Adipocyte (in vitro differentiated cells): ENCODE results near the gene SLC30A7.
"Not testable (repeated sequence)": the region's sequence is repeated elsewhere in the genome, so short reads cannot be mapped to it uniquely, and the experiment has no call there.

Source experiments
- DNase-seq: peaks from one replicate; pipeline ENCODE4 v3.0.0-alpha.2; 2015; ENCODE audit warnings: low read depth
- H3K27me3 ChIP-seq: replicated peaks from 2 replicates; pipeline ENCODE4 v1.7.0; 2013; ENCODE audit warnings: mild to moderate bottlenecking, low read length, moderate library complexity; ENCODE audit not compliant: control insufficient read depth, insufficient read depth
- H3K36me3 ChIP-seq: 2 replicates; pipeline ENCODE4 v1.7.0; 2013; ENCODE audit warnings: low read length, mild to moderate bottlenecking, moderate library complexity; ENCODE audit not compliant: control insufficient read depth, insufficient read depth, severe bottlenecking
- H3K4me1 ChIP-seq: 2 replicates; pipeline ENCODE4 v1.7.0; 2013; ENCODE audit warnings: mild to moderate bottlenecking, low read length, moderate library complexity; ENCODE audit not compliant: control insufficient read depth, insufficient read depth
- H3K4me3 ChIP-seq: 2 replicates; pipeline ENCODE4 v1.7.0; 2013; ENCODE audit warnings: mild to moderate bottlenecking, low read length, moderate library complexity
- H3K9ac ChIP-seq: 2 replicates; pipeline ENCODE4 v1.7.0; 2013; ENCODE audit warnings: mild to moderate bottlenecking, low read length, moderate library complexity
- H3K9me3 ChIP-seq: 2 replicates; pipeline ENCODE4 v1.7.0; 2013; ENCODE audit warnings: mild to moderate bottlenecking, low read length, moderate library complexity; ENCODE audit not compliant: control insufficient read depth

Gene SLC30A7

DNA sequence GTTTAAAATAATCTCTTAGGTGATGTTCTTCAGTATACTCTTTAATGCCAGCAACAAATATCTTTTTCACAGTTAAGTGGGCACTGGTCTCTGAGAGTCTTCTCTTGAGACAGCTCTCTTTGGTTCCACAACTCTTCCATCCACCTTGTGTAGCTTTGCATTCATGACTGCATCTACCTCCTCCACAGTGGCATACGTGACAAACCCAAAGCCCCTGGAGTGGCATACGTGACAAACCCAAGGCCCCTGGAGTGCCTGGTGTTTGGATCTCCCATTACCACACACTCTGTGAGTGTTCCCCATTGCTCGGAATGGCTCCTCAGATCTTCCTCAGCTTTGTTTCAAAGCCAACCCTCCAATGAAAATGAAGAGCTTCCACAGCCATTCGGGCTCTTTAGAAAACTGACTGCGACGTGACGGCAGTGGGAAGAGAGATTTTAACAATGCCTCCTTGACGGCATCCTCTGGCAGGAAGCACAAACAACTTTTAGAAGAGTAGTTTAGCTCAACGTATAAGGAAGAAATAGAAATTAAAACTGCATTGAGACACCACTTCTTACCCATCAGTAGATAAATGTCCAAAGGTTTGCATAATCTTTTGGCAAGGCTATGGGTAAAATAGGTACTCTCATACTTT lies 45.8 kb downstream of the SLC30A7 start:
- H3K9me3 ChIP-seq, result no peaks in the 10 kb centered on the region
- H3K4me1 ChIP-seq, result peaks cover 9% of the 10 kb centered on the region
- no peak for DNase-seq
- H3K36me3 ChIP-seq, result peaks cover 41% of the 10 kb centered on the region
- no peaks in the 10 kb centered on the region for H3K27me3 ChIP-seq
- H3K9ac ChIP-seq, result no peak overlapping the region
- no peak overlapping the region for H3K4me3 ChIP-seq

DNA sequence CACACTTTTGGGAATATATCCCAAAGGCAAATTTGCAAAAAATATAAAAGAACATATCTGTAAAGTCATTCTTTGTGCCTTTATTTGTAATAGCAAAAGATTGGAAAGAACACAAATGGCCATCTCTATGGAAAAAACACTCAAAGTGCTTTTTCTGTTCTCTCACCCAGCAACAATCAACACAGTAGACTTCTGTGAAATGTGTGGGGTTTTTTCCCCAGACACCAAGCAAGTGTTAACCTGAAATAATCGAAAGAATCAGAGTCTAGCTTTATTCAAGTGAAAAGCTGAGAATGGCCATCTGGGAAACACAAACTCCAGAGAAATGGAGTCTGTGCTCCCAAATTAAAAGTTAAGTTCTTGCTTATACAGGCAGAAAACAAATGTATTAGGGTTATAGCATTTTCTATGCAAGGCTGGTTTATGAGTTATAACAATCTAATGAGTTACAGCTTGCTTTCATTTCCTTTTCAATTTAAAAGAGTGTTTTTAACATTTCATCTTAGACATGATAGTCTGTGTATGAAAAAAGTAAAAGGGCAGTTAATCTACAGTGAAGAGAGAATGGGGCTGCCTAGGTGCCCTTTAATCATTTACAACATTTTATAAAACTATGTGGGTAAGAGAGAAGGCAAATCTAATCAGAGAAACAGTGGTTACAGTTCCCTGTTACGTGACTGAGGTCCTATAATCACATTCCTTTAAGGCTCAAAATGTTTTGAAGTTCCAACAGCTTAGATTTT lies 46.6 kb downstream of the SLC30A7 start:
- peaks cover 33% of the 10 kb centered on the region for H3K36me3 ChIP-seq
- DNase-seq, result no peak
- no peaks in the 10 kb centered on the region for H3K9me3 ChIP-seq
- no peak overlapping the region for H3K4me3 ChIP-seq
- H3K27me3 ChIP-seq, result no peaks in the 10 kb centered on the region
- H3K4me1 ChIP-seq, result peaks cover 9% of the 10 kb centered on the region
- no peak overlapping the region for H3K9ac ChIP-seq

DNA sequence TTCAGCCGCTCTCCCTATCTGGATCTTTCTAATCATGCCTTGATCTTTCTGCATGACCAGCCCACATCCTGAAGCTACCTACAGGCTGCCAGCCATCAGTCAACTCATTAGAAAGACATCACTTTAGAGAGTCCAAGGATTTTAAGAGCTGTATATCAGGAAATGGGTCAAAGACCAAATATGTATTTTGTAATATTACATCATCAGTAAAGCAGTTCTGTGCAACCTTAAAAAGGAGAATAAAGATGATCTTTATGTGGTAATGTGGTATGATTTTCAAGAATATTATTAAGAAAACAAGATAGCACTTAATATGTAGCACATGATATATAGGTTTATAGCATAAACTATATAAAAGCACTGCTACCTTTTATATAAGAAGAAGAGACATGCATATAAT lies 47.6 kb downstream of the SLC30A7 start:
- Histone ChIP-seq H3K4me1 (peaks cover 9% of the 10 kb centered on the region), H3K9ac (no peak overlapping the region), H3K4me3 (no peak overlapping the region), H3K36me3 (peaks cover 24% of the 10 kb centered on the region), H3K9me3 (peaks cover 2% of the 10 kb centered on the region), H3K27me3 (no peaks in the 10 kb centered on the region)
- peak; percentile 18 for DNase-seq

GRCh38 chr1:100946064-100946463 lies 50.2 kb downstream of the SLC30A7 start:
- H3K9me3 ChIP-seq, H3K27me3 ChIP-seq, DNase-seq, H3K36me3 ChIP-seq, H3K9ac ChIP-seq, H3K4me3 ChIP-seq: not testable (repeated sequence)
- H3K4me1 ChIP-seq, result peaks cover 18% of the 10 kb centered on the region

DNA sequence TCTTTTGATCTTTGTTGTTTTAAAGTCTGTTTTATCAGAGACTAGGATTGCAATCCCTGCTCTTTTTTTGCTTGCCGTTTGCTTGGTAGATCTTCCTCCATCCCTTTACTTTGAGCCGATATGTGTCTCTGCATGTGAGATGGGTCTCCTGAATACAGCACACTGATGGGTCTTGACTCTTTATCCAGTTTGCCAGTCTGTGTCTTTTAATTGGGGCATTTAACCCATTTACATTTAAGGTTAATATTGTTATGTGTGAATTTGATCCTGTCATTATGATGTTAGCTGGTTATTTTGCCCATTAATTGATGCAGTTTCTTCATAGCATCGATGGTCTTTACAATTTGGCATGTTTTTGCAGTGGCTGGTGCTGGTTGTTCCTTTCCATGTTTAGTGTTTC lies 51.9 kb downstream of the SLC30A7 start:
- DNase-seq, H3K4me3 ChIP-seq, H3K9me3 ChIP-seq, H3K27me3 ChIP-seq, H3K9ac ChIP-seq: not testable (repeated sequence)
- Histone ChIP-seq H3K4me1 (peaks cover 18% of the 10 kb centered on the region), H3K36me3 (peaks cover 14% of the 10 kb centered on the region)

DNA sequence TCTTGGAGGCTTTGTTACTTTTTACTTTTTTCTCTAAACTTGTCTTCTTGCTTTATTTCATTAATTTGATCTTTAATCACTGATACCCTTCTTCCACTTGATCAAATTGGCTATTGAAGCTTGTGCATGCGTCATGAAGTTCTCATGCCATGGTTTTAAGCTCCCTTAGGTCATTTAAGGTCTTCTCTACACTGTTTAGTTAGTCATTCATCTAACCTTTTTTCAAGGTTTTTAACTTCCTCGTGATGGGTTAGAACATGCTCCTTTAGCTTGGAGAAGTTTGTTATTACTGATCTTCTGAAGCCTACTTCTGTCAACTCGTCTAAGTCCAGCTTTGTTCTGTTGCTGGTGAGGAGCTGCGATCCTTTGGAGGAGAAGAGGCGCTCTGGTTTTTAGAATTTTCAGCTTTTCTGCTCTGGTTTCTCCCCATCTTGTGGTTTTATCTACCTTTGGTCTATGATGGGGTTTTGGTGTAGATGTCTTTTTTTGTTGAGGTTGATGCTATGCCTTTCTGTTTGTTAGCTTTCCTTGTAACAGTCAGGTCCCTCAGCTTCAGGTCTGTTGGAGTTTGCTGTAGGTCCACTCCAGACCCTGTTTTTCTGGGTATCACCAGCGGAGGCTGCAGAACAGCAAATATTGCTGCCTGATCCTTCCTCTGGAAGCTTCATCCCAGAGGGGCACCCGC lies 53.0 kb downstream of the SLC30A7 start:
- not testable (repeated sequence) for H3K27me3 ChIP-seq, H3K9ac ChIP-seq, DNase-seq, H3K4me3 ChIP-seq, H3K9me3 ChIP-seq
- Histone ChIP-seq H3K36me3 (peaks cover 16% of the 10 kb centered on the region), H3K4me1 (peaks cover 11% of the 10 kb centered on the region)

DNA sequence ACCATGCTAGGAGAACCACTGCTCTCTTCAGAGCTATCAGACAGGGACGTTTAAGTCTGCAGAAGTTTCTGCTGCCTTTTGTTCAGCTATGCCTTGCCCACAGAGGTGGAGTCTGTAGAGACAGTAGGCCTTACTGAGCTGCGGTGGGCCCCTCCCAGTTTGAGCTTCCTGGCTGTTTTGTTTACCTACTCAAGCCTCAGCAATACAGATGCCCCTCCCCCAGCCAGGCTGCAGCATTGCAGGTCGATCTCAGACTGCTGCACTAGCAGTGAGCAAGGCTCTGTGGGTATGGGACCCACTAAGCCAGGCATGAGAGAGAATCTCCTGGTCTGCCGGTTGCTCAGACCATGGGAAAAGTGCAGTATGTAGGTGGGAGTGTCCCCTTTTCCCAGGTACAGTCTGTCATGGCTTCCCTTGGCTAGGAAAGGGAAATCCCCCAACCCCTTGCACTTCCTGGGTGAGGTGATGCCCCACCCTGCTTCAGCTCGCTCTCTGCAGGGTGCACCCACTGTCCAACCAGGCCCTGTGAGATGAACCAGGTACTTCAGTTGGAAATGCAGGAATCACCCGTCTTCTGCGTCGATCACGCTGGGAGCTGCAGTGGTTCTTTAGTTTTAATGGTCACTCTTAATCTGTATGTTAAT lies 53.7 kb downstream of the SLC30A7 start:
- H3K4me1 ChIP-seq, H3K9ac ChIP-seq, H3K4me3 ChIP-seq, DNase-seq, H3K9me3 ChIP-seq, H3K27me3 ChIP-seq: not testable (repeated sequence)
- H3K36me3 ChIP-seq, result peaks cover 19% of the 10 kb centered on the region

DNA sequence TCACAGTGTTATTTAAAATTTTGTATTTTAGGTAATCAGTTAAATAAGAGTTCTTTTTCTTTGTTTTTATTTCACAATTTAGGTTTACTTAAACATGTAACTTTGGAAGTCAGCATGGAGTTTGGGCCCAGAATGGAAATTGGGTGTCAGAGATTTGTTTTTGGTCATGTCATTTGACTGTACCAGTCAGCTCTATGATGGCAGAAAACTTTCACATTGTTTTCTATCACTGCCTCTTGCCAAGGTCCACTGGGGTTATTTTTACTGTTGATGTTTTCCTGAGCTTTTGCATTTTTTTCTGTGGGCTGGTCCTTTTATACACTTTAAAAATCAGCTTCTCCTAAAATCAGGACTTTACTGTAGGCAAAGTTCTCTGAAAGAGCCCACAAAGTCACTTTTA lies 54.4 kb downstream of the SLC30A7 start:
- Histone ChIP-seq H3K36me3 (peaks cover 19% of the 10 kb centered on the region), H3K9ac (no peak overlapping the region), H3K4me3 (no peak overlapping the region), H3K9me3 (peaks cover 2% of the 10 kb centered on the region), H3K4me1 (peaks cover 14% of the 10 kb centered on the region), H3K27me3 (no peaks in the 10 kb centered on the region)
- DNase-seq, result no peak

- H3K36me3 ChIP-seq, result peaks cover 19% of the 10 kb centered on the region
- H3K9me3 ChIP-seq, result peaks cover 2% of the 10 kb centered on the region
- no peak for DNase-seq
- H3K4me3 ChIP-seq, result no peak overlapping the region
- H3K9ac ChIP-seq, result no peak overlapping the region
- H3K27me3 ChIP-seq, result no peaks in the 10 kb centered on the region
- H3K4me1 ChIP-seq, result peaks cover 18% of the 10 kb centered on the region
These were observed 54.9 kb downstream of the SLC30A7 start for GRCh38 chr1:100950781-100951180.

DNA sequence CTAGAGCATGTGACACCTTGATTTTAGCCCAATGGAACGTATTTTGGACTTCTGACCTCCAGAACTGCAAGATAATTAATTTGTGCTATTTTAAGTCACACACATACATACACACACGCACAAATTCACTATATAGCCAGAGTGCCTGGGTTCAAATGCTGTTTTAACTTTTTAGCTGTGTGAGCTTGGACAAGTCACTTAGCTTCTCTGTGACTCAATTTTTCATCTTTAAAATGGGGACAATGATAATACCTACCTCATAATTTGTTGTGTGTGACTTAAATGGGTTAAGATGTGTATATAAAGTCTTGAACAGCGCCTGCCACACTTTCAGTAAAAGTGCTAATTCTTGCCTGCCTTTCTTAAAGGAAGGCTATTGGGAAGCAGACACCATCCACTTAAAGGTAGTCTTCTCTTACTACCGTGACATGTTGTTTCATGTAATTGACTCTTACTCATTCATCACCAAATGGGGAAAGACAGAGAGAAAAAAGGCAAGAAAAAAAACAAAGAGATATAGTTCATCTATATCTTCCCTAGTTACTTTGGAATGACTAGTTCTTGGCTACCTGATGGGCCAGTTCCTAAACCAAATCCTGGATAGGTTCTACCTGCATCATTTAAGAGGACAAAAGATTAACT lies 56.3 kb downstream of the SLC30A7 start:
- H3K9me3 ChIP-seq, result peaks cover 2% of the 10 kb centered on the region
- H3K4me3 ChIP-seq, result no peak overlapping the region
- peaks cover 19% of the 10 kb centered on the region for H3K36me3 ChIP-seq
- peaks cover 24% of the 10 kb centered on the region for H3K4me1 ChIP-seq
- DNase-seq, result no peak
- no peaks in the 10 kb centered on the region for H3K27me3 ChIP-seq
- no peak overlapping the region for H3K9ac ChIP-seq

DNA sequence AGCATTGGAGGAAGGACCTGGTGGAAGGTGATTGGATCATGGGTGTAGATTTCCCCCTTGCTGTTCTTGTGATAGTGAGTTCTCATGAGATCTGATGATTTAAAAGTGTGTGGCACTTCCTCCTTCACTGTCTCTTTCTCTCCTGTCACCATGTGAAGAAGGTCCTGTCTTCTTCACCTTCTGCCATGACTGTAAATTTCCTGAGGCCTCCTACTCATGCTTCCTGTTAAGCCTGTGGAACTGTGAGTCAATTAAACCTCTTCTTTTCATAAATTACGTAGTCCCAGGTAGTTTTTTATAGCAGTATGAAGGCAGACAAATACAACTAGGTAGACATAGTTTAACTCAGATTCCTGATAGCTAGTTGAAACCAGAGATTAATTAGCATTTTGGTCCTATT lies 57.1 kb downstream of the SLC30A7 start:
- H3K9ac ChIP-seq, H3K4me3 ChIP-seq, H3K27me3 ChIP-seq, H3K9me3 ChIP-seq, DNase-seq: not testable (repeated sequence)
- Histone ChIP-seq H3K36me3 (peaks cover 19% of the 10 kb centered on the region), H3K4me1 (peaks cover 24% of the 10 kb centered on the region)
